ENCODE results near the gene NUAK1.

Gene NUAK1

DNA sequence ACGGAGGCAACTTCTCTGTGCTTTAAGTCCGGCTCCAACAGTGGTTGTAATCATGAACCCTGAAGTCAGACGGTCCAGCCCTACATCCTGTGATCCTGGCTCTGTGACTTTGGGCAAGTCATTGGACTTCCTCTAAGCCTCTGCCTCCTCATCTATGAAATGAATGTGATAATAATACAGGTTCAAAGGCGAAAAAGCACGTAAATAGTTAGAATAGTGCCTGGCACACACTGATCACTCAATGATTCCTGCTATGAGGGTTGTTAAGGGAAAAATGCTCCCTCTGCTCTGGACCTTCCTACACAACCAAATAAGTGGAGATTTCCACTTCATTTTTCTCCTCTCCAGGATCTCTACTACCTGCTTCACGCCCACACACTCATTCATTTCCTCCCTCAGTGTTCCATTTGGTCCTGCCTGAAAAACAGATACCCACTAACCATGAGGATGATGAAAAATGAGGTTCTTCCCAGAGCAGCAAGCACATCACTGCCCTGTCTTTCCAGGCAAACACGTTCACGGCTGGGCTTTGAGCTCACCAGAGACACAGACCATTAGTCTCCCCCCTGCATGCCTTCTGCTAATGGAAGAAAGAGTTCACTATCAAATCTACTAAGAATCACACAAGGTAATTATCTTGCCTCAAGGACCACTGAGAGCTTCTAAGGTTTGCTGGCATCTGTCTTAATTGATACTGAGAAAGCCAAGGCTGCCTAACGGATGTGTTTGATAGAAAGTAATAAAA is 13.2 kb downstream of the NUAK1 start:
- H3K4me3 ChIP-seq (ENCODE audit: control insufficient read depth, low read depth, low read length): no peak overlapping the region
- no peak for TF ChIP-seq CTCF (conservative IDR thresholded peaks at IDR 0.05; ENCODE audit: control insufficient read depth, insufficient read depth, low read depth, low read length)
- DNase-seq (ENCODE audit: low read depth): no peak

GRCh38 chr12:106123551-106124081 is 15.1 kb downstream of the NUAK1 start:
- no peak overlapping the region for H3K4me3 ChIP-seq (ENCODE audit: control insufficient read depth, low read depth, low read length)
- TF ChIP-seq CTCF (conservative IDR thresholded peaks at IDR 0.05; ENCODE audit: control insufficient read depth, insufficient read depth, low read depth, low read length): no peak
- no peak for DNase-seq (ENCODE audit: low read depth)

- no peak overlapping the region for H3K4me3 ChIP-seq (ENCODE audit: control insufficient read depth, low read depth, low read length)
- no peak for TF ChIP-seq CTCF (conservative IDR thresholded peaks at IDR 0.05; ENCODE audit: control insufficient read depth, insufficient read depth, low read depth, low read length)
Measured at GRCh38 chr12:106123110-106123509, 15.6 kb downstream of the NUAK1 start.

GRCh38 chr12:106122004-106122403 is 16.8 kb downstream of the NUAK1 start:
- no peak overlapping the region for H3K4me3 ChIP-seq (ENCODE audit: control insufficient read depth, low read depth, low read length)
- TF ChIP-seq CTCF (conservative IDR thresholded peaks at IDR 0.05; ENCODE audit: control insufficient read depth, insufficient read depth, low read depth, low read length): no peak
- no peak for DNase-seq (ENCODE audit: low read depth)

More at GRCh38 chr12:106123110-106123509, 15.6 kb downstream of the NUAK1 start:
- no peak for DNase-seq (ENCODE audit: low read depth)

- no peak for TF ChIP-seq CTCF (conservative IDR thresholded peaks at IDR 0.05; ENCODE audit: control insufficient read depth, insufficient read depth, low read depth, low read length)
- H3K4me3 ChIP-seq (ENCODE audit: control insufficient read depth, low read depth, low read length): no peak overlapping the region
- no peak for DNase-seq (ENCODE audit: low read depth)
Measured at GRCh38 chr12:106120519-106121105, 18.1 kb downstream of the NUAK1 start.

DNA sequence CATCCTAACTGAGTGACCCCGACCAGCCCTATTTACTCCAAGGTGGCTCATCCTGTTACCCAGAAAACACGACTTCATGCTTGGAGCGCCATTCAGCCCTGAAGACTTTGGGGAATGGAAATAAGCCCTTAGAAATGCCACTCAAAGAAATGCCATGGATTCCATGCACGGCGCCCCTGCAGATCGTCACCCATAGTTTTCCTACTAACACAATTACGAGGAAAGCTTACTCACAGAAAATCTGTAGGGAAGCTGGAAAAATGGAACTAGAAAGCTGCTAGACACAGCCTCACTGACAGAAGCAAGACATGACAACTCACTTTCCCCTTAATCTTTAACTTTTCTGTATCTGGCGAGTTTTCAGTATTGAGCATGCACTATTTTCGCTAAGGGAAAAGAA is 19.5 kb downstream of the NUAK1 start:
- no peak for TF ChIP-seq CTCF (conservative IDR thresholded peaks at IDR 0.05; ENCODE audit: control insufficient read depth, insufficient read depth, low read depth, low read length)
- no peak overlapping the region for H3K4me3 ChIP-seq (ENCODE audit: control insufficient read depth, low read depth, low read length)
- DNase-seq (ENCODE audit: low read depth): no peak

Measured in fibroblast of mammary gland (primary cell).